B cell (primary cell): ENCODE data around the gene FGD4. TPM values are rescaled to one million over a fixed set of nuclear protein-coding genes. Genes with fewer than 3 reads are reported as not detected.

ENCODE experiments used
- ATAC-seq: fragments of 200-7000 bp; cut with Tn5 transposase; one replicate; pipeline ENCODE4 v1.10.0; 2021; ENCODE audit warnings: low read depth, mild to moderate bottlenecking, moderate number of reproducible peaks, moderate library complexity
- CTCF ChIA-PET: fragments of 350-600 bp; sonication (Branson Sonifier 250); formaldehyde crosslinking; loops from one replicate; lab custom pipeline; 2021; ENCODE audit warnings: antibody characterized with exemption, inconsistent platforms; lab: Charles Lee
- POLR2A ChIA-PET: fragments of 350-600 bp; sonication (Branson Sonifier 250); formaldehyde crosslinking; loops from one replicate; lab custom pipeline; 2021; ENCODE audit warnings: antibody characterized with exemption; lab: Charles Lee
- DNase-seq: peaks from one replicate; pipeline ENCODE4 v3.0.0; 2013
- H2AFZ ChIP-seq: 2 replicates; pipeline ENCODE4 v1.6.1; 2012; ENCODE audit warnings: mild to moderate bottlenecking, low read depth, low read length; ENCODE audit not compliant: insufficient read depth, poor library complexity, severe bottlenecking
- H3K27ac ChIP-seq, 2 donors: 1 replicate in 1 of 2; 2 replicates in 1 of 2; pipeline ENCODE4 v1.5.1; 2012 to 2013; ENCODE audit warnings: low read length in 2 of 2, mild to moderate bottlenecking in 2 of 2, moderate library complexity in 1 of 2
- H3K27me3 ChIP-seq, 4 experiments: fragments of 200-600 bp in 1 of 4; sonication (generic) in 1 of 4; replicated peaks in 1 of 4; 1 replicate in 2 of 4; 2 replicates in 2 of 4; pipeline versions ENCODE4 v1.6.1 to v1.7.0; 2013 to 2016; ENCODE audit warnings: low read length in 3 of 4, mild to moderate bottlenecking in 2 of 4, mixed read lengths in 1 of 4, moderate library complexity in 1 of 4; ENCODE audit not compliant: insufficient read depth in 4 of 4, control insufficient read depth in 3 of 4; ENCODE audit errors: control extremely low read depth in 1 of 4
- H3K36me3 ChIP-seq, 2 experiments: replicated peaks in 1 of 2; 1 replicate in 1 of 2; 2 replicates in 1 of 2; pipeline versions ENCODE4 v1.6.1 to v1.7.1; 2013; ENCODE audit warnings: low read length in 1 of 2; ENCODE audit not compliant: insufficient read depth in 2 of 2, control insufficient read depth in 1 of 2; ENCODE audit errors: control extremely low read depth in 1 of 2, extremely low read depth in 1 of 2
- H3K4me1 ChIP-seq, 2 donors: fragments of 200-600 bp in 1 of 2; sonication (generic) in 1 of 2; 1 replicate in 1 of 2; 2 replicates in 1 of 2; pipeline versions ENCODE4 v1.5.1 to v1.6.1; 2013 to 2017; ENCODE audit warnings: low read length in 2 of 2; ENCODE audit not compliant: control insufficient read depth in 2 of 2, insufficient read depth in 2 of 2
- H3K4me2 ChIP-seq: replicated peaks from 2 replicates; pipeline ENCODE3; 2012; ENCODE audit warnings: mild to moderate bottlenecking, low read depth, low read length; ENCODE audit not compliant: poor library complexity, severe bottlenecking
- H3K4me3 ChIP-seq, 5 experiments: fragments of 200-600 bp in 1 of 5; sonication (generic) in 1 of 5; 1 replicate in 3 of 5; 2 replicates in 2 of 5; pipeline versions ENCODE4 v1.5.1 to v1.7.0; 2011 to 2016; ENCODE audit warnings: low read length in 4 of 5, mild to moderate bottlenecking in 4 of 5, low read depth in 2 of 5, control low read depth in 1 of 5, moderate library complexity in 1 of 5; ENCODE audit not compliant: insufficient read depth in 1 of 5; ENCODE audit errors: control extremely low read depth in 1 of 5, extremely low read depth in 1 of 5
- H3K79me2 ChIP-seq: fragments of 200-600 bp; sonication (generic); one replicate; pipeline ENCODE4 v1.6.0; 2016; ENCODE audit warnings: low read length; ENCODE audit not compliant: control insufficient read depth, insufficient read depth
- H3K9ac ChIP-seq: fragments of 200-600 bp; sonication (generic); 2 replicates; pipeline ENCODE4 v1.6.1; 2017; ENCODE audit warnings: mild to moderate bottlenecking, low read length, moderate library complexity
- H3K9me3 ChIP-seq, 3 donors: one replicate each; pipeline versions ENCODE4 v1.6.1 to v1.7.1; 2013; ENCODE audit warnings: low read length in 2 of 3; ENCODE audit not compliant: control insufficient read depth in 2 of 3, insufficient read depth in 1 of 3; ENCODE audit errors: control extremely low read depth in 1 of 3
- H4K20me1 ChIP-seq: 2 replicates; pipeline ENCODE4 v1.6.0; 2012; ENCODE audit warnings: mild to moderate bottlenecking, low read length; ENCODE audit not compliant: insufficient read depth, control insufficient read depth, poor library complexity, severe bottlenecking
- H3K27ac Mint-ChIP-seq: one replicate; pipeline ENCODE4 v1.8.0; 2021; ENCODE audit warnings: mixed read lengths
- H3K27me3 Mint-ChIP-seq: one replicate; pipeline ENCODE4 v1.8.0; 2021; ENCODE audit warnings: mixed read lengths
- H3K4me1 Mint-ChIP-seq: one replicate; pipeline ENCODE4 v1.8.0; 2021; ENCODE audit warnings: mixed read lengths
- H3K4me3 Mint-ChIP-seq: one replicate; pipeline ENCODE4 v1.8.0; 2021; ENCODE audit warnings: mixed read lengths
- H3K9me3 Mint-ChIP-seq: one replicate; pipeline ENCODE4 v1.8.0; 2022; ENCODE audit warnings: mixed read lengths; ENCODE audit not compliant: insufficient read depth
- CTCF ChIP-seq: fragments of 200-600 bp; IDR thresholded peaks from one replicate; pipeline ENCODE4 v1.8.0; 2022; ENCODE audit warnings: antibody characterized with exemption, mild to moderate bottlenecking
- EZH2 ChIP-seq: IDR thresholded peaks from 2 replicates; pipeline ENCODE4 v1.6.1; 2012; ENCODE audit warnings: borderline replicate concordance, low read depth, mild to moderate bottlenecking, moderate library complexity, low read length; ENCODE audit not compliant: insufficient read depth, poor library complexity, severe bottlenecking
- WGBS: methylation state at CpG from one replicate; pipeline ENCODE4 v1.1.5; 2013; ENCODE audit warnings: missing lambda C conversion rate; ENCODE audit not compliant: insufficient coverage; 5-methylcytosine and 5-hydroxymethylcytosine counted together
- intact Hi-C: fragments of 100-400 bp; cut with micrococcal nuclease; formaldehyde crosslinking; loops from one replicate; pipeline ENCODE4 v1.10.0; 2022
- polyA plus RNA-seq: library from polyadenylated mRNA; depleted of rRNA; stranded (reverse); fragments of >200 nt; gene quantifications from 2 replicates; pipeline ENCODE4 v1.2.3, GENCODE V29; 2012
- total RNA-seq, 2 donors: library from RNA; stranded (reverse); fragments of 120-200 nt in 1 of 2; gene quantifications; 1 replicate in 1 of 2; 2 replicates in 1 of 2; pipeline versions ENCODE4 v1.2.3 to v1.2.4, GENCODE V29; 2013 to 2022

The FGD4 gene
- total and polyA plus RNA-seq, 2 donors (not counting 1 experiment from before 2014, with no cell fraction given): 2.1 to 2.8 TPM

- no peak overlapping the region for H2AFZ ChIP-seq
- no peaks in the 10 kb centered on the region for H3K27me3 Mint-ChIP-seq
- H3K9ac ChIP-seq: no peak overlapping the region
- no peak for DNase-seq
- H3K4me3 Mint-ChIP-seq: no peak overlapping the region
- H3K36me3 ChIP-seq: no peaks in the 10 kb centered on the region
- intact Hi-C loops: no loop called here
- ATAC-seq: no peak
- H3K4me3 ChIP-seq: no peak overlapping the region
- H3K79me2 ChIP-seq: no peaks in the 10 kb centered on the region
- WGBS: no CpG with 5 or more reads among the region's 1 CpG
- TF ChIP-seq EZH2: no peak
- TF ChIP-seq CTCF: no peak
- H3K9me3 Mint-ChIP-seq: no peaks in the 10 kb centered on the region
- H3K4me1 Mint-ChIP-seq: peaks cover 16% of the 10 kb centered on the region
- H3K4me2 ChIP-seq: no peak overlapping the region
- ChIA-PET CTCF (no interaction called here), POLR2A (no interaction called here)
- H3K4me1 ChIP-seq: peaks cover 0 to 7% of the 10 kb centered on the region in 2 donors
- H3K27ac ChIP-seq: no peak overlapping the region
- no peaks in the 10 kb centered on the region for H3K9me3 ChIP-seq
- no peaks in the 10 kb centered on the region for H3K27me3 ChIP-seq
- no peak overlapping the region for H3K27ac Mint-ChIP-seq
- H4K20me1 ChIP-seq: no peaks in the 10 kb centered on the region
Measured at GRCh38 chr12:32583534-32583933, 184.2 kb downstream of the FGD4 start.

GRCh38 chr12:32585680-32586079 is 186.3 kb downstream of the FGD4 start:
- H3K4me2 ChIP-seq: no peak overlapping the region
- no peak overlapping the region for H3K4me3 Mint-ChIP-seq
- no peak overlapping the region for H3K27ac ChIP-seq
- intact Hi-C loops: no loop called here
- H3K79me2 ChIP-seq: no peaks in the 10 kb centered on the region
- H3K4me1 Mint-ChIP-seq: peaks cover 27% of the 10 kb centered on the region
- POLR2A ChIA-PET: interaction anchor here (0.8 kb wide), 1 partner anchor 104 kb away, joined by 5 read pairs; no protein-coding TSS in a partner anchor
- H2AFZ ChIP-seq: no peak overlapping the region
- no peaks in the 10 kb centered on the region for H3K27me3 Mint-ChIP-seq
- no peaks in the 10 kb centered on the region for H3K27me3 ChIP-seq
- ATAC-seq: no peak
- no peaks in the 10 kb centered on the region for H3K9me3 Mint-ChIP-seq
- H3K9ac ChIP-seq: no peak overlapping the region
- DNase-seq: no peak
- H3K36me3 ChIP-seq: no peaks in the 10 kb centered on the region
- no peak overlapping the region for H3K4me3 ChIP-seq
- no peaks in the 10 kb centered on the region for H4K20me1 ChIP-seq
- H3K9me3 ChIP-seq: no peaks in the 10 kb centered on the region
- CTCF ChIA-PET: no interaction called here
- H3K4me1 ChIP-seq: peaks cover 0 to 11% of the 10 kb centered on the region in 2 donors
- H3K27ac Mint-ChIP-seq: no peak overlapping the region
- WGBS: 94% methylated on average over 4 of the region's 5 CpGs
- TF ChIP-seq CTCF (no peak), EZH2 (no peak)
